NCI-H128 (cell line): Measurements from ENCODE around the gene GOT2.
"Not testable (repeated sequence)": the region's sequence is repeated elsewhere in the genome, so short reads cannot be mapped to it uniquely, and the experiment has no call there.

Source experiments
- DNase-seq: peaks from one replicate; lab custom pipeline; 2025; ENCODE audit not compliant: unreplicated experiment; lab: John Stamatoyannopoulos, UW

GOT2 gene

DNA sequence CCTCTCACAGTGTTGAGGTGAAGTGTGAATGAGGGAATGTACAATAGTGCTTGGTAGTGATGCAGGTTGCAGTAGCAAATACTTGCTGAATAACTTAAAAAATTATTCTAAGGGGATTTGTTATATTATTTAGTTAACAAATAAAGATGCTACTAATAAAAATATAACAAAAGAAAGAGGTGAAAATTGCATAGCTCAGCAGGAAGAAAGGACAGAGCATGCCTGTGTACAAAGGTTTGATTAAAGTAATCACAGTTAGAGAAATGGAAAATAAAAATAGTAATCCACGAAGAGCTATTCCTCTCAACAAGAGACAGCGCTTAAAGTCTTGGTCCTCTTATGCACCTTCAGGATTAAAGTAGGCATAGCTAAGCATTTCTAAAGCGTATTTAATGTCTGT, 11.0 kb downstream of the GOT2 start:
- DNase-seq, result no peak

DNA sequence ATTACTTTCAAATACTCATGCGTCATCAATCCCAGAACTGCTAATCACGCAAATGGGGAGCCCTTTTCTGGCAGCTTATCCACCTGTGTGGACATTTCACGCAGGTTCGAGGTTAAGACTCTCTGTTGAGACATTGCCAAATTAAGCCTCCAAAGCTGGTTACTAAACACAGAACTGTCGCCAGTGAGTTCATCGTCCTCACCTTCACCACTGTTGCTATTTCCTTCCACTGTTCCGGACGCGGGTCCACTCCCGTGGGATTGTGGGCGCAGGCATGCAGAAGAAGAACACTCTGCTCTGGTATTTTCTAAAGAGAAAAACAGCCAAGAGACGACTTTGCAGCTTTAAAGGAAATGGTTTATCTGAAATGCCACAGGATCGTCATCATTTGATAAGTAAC, 16.1 kb downstream of the GOT2 start:
- no peak for DNase-seq

DNA sequence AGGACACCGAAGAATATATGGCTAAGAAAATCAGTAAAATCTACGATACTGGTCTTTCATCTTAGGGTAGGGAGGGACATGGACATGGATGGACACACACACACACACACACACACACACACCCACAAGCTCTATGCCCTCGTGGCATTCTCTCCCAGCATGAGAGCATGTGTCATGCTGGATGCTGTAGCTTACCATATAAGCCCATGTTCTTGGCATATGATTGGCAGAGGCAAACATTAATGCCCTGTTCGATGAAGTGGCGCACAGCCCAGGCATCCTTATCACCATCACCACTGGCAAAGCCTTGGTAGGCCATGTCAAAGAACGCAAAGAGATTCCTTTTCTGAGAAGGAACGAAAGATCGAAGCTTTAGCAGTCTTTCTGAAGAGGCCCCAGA, 17.6 kb downstream of the GOT2 start:
- DNase-seq, result no peak

DNA sequence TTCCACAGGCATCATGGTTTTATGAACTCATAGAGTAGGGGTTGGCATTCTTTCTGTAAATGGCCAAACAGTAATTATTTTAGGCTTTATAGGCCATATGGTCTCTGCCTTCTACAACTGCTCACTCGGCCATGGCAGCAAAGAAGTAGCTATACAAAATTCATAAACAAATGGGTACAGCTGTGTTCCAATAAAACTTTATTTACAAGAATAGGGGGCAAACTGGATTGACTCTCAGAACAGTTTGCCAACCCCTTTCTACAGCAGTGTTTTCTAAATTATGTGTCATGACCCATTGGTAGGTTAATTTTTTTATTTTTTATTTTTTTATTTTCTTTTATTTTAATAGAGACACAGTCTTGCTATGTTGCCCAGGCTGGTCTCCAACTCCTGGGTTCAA, 20.4 kb downstream of the GOT2 start:
- DNase-seq, result no peak

DNA sequence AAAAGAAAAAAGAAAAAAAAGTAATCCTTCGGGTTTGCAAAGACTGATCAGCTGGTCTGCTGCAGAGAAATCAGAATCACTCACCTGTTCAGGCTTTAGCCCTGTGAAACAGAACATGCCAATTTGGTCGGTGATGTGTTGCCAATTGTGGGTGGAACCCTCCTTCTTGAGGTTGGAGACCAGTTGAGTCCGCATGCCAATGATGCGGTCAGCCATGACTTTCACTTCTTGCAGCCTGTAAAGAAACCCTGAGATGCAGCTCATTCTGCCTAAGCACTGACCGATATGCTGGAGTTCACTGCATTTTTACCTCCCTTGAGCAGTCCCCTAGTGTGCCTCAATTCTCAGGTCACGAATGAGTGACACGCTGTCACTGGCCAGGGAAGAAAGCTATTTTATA, 24.8 kb downstream of the GOT2 start:
- no peak for DNase-seq

DNA sequence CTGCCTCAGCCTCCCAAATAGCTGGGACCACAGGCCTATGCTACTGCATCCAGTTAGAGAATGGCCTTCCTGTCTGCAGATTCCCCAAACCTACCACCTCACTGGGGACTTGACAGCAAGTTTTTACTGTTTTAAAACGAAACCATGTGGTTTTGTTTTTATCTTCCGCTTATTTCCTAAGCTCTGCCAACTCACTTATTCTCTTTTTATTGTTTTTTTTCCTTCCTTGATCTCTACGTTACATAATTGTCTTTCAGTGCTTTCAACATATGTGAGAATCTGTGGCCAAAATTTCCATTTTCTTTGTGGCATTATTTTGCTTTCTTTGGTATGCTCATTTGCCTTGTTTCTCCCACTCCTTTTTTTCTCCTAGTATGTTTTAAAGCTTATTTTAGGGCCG, 35.0 kb downstream of the GOT2 start:
- DNase-seq, result no peak

DNA sequence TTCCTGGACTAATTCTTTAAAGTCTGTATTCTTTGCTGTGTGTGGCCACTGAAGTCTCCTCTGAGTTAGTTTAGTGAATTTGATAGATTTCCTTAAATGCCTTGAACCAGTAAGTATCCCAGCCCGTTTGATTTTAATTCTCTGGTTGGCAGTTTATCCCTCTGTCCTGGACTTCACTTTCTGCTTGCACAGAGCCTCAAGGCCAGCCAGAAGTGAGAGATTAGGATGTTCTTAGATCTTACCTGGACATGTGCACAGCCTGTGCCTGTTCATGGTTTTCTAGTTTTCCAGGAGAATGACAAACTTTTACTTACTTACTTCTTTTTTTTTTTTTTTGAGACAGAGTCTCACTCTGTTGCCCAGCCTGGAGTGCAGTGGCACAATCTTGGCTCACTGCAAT, 38.7 kb downstream of the GOT2 start:
- DNase-seq, result no peak

DNA sequence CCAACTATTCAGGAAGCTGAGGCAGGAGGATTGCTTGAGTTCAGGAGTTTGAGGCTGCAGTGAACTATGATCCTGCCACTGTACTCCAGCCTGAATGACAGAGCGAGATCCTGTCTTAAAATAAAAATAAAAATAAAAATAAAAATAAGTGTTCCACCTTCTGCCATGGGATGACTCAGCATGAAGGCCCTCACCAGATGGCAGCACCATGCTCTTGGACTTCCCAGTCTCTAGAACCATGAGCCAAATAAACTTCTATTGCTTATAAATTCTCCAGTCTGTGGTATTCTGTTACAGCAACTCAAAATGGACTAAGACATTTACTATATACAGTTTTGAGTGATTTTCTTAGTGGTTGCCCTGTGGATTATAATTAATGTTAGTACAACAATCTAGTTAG, 41.7 kb downstream of the GOT2 start:
- no peak for DNase-seq

DNA sequence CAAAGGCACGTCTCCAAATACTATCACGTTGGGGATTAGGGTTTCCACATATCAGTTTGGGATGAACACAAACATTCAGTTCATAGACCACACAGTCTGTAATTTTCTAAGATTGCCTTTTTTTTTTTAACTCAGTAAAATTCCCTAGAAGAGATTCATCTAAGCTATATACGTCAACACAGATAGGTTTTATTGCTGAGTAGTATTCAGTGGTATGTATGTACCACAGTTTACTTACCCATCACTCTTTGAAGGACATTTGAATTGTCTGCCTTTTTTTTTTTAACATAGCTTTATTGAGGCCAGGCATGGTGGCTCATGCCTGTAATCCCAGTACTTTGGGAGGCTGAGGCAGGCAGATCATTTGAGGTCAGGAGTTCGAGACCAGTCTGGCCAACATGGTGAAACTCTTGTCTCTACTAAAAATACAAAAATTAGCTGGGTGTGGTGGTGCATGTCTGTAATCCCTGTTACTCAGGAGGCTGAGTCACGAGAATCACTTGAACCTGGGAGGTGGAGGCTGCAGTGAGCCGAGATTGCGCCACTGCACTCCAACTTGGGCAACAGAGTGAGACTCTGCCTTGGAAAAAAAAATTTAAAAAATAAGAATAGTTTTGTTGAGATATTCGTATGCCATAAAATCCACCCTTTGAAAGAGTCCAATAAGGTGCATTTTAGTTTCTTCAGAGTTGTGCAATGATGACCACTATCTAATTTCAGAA, 47.0 kb downstream of the GOT2 start:
- not testable (repeated sequence) for DNase-seq

DNA sequence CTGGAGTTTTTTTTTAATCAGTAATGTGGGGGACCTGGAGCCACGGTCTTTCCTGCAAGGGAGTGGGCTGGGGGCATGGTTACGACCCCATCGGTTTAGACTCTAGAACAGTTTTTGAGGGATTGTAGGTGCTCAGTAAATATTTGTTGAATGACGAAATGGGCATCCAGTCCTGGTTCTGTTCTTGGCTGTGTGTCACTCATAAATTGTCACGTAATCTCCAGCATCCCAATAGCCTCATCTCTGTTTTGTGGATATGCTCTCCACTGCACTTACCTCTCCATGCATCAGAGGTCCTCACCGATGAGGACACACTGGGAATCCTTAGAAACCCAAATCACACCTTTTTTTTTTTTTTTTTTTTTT, 49.0 kb downstream of the GOT2 start:
- no peak for DNase-seq

DNA sequence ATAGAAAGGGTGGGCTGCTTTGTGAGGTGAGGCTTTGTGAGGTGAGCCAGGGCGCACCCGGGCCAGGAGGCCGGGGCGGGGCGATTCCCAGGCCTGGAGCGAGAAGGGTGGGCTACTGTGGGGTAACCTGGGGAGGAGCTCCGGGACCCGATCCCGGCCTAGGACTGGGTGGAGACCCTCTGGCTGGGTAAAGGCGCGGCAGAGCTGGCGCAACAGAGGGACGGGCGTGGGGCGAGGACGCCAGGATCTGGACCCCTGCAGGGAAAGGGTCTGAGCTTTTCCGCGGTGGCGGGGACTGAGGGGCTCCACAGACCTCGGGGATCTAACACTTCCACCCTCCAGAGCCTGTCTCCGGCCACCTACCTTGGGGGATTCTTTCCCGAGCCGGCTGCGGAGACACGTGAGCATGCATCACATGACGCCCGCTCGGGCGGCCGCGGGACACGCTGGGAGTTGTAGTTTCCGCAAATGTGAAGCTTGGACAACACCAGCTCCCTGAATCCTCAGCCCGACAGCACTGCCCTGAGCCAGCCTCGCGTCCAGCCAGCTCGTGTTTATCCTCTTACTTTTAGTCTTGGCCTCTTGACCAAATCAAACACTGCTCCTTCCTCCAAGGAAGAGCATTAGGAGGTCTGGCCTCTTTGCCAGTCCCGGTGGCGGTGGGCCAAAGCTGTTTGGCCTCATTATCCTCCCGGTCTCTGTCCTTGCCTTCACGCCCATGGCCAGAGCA, 49.6 kb downstream of the GOT2 start, which contains the start of gene SLC38A7:
SLC38A7 (minus strand) TSS at position 417 of the 730 bp plus-strand sequence. CDS start 4,644 bp downstream, outside the sequence.
- no peak for DNase-seq

DNA sequence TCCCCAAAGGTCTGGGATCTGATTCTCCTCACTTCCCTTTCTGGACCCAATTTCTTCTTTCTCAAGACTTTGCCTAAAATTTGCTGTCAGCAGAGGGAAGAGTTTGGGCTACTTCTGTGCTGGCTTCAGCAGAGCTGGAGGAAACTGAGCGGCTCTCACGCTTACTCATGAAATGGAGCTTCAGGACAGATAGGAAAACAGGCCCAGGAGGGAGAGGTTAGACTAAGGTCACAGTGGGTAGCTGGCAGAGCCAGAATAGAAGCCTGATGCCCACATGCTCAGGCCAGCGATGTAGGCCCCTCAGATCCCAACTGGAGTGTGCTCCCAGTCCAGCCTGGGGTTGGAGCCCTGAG, 50.1 kb downstream of the GOT2 start:
- no peak for DNase-seq

DNA sequence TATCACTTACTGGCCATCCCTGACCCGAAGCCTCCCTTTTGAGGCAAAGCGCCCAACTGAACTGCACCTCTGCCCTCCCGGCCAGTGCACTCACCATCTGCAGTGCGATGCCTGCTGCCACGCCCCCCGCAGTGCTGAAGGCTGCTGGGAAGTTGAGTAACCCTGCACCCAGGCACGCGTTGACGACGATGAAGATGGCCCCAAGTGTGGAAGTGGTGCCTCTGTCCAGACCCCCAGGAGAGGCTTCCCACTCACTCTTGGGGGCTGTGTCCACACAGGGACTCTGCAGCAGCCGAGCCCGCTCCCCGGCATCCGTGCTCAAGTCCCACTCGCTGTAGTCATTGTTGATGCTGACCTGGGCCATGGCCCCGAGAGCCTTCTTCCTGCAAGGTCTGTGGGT, 54.4 kb downstream of the GOT2 start:
- DNase-seq, result no peak

DNA sequence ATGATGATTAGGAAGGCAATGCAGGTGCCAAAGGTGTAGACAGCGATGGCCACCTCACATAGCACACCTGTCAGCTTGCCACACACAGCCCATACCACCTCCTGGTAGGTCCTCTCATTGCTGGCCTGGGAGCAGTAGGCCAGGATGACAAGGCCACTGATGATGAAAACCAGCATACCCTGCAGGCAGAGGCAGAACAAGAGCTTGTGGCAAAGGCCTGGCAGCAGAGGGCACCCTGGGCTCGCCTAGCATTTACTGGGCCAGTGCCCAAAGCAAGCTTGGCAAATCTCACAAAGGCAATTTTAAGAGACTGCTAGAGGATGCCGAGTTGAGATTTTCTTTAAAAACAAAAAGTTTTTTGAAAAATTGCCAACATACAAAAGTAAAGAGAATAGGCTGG, 55.4 kb downstream of the GOT2 start:
- DNase-seq, result no peak

DNA sequence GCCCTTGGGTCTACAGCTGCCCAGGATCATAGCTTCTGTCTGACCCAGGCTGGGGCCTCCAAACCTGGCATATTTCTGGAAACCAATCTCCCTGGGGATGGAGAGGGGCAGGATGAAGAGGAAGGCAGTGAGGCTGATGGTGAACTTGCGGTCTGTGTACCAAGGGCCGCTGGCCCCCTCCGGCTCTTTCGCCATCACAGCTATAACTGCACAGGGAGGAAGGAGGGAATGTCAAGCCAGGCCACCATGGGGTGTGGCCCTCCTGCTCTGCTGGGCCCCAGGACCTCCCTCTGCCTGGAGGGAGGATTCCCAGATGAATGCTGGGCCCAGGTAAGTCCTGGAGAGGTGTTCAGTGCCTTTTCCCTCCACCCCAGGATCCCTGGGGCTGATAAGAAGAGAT, 55.8 kb downstream of the GOT2 start:
- DNase-seq, result no peak

DNA sequence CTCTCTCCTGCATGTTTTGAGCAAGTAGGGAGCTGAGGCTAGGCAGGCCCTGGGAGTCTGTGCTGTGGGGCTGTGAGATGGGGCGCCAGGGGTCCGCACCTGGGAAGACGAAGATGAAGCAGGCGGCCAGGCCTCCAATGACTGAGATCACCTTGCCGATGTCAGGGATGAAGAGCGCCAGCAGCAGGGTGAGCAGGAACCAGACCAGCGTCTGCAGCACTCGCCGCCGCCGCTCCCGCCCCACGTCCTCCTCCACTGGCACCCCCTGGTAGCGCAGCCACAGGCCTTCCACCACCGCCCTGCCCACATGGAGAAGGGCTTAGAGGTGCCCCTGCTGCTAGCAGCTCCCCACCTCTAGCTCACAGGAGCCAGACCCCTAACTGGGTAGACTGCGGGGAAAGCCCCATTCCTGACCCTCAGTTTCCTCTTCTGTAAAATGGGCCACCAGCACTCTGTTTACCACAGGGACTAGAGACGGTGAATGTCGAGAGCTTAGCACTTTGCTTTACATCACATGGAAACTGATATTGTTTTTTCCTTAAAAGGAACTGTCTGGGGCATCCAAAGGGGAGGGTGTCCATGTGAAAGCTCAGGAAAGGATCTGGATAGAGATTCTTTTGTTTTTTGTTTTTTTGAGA, 63.1 kb downstream of the GOT2 start:
- DNase-seq, result no peak

DNA sequence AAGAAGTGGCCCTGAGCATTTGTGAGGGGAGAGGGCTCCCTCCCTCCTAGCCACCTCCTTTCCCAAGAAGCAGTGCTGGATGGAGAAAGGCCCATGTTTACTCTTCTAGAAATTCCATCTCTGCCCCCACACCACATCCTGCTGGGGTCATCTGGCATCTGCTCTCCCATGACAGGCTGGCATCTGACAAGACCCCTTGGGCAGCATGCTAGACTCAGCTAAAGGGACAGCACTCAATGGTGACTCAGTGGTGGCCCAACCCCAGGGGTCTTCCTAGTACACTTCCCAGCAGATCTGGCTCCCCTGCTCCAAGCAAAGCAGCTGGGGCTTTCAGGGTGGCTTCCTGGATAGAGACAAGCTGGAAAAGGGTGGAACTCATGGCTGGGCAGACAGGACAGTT, 63.9 kb downstream of the GOT2 start:
- no peak for DNase-seq

DNA sequence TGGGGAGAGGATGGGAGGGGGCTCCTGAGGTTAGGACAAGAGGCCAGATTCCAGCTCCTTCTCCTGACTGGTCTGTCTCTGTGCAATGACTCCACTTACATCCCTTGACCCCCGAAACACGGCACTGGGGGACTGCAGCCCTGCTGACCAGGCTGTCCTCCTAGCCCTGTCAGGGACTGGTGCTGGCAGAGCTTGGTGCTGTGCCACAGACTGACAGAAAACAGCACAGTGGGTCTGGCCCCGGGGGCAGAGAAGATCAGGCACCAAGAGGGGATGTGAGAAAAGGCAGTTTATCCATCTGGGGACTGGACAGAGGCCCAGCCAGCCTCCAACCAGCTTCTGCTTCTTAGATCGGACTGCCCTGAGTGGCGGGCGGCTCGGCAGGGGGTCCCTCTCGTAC, 68.9 kb downstream of the GOT2 start:
- DNase-seq, result no peak

DNA sequence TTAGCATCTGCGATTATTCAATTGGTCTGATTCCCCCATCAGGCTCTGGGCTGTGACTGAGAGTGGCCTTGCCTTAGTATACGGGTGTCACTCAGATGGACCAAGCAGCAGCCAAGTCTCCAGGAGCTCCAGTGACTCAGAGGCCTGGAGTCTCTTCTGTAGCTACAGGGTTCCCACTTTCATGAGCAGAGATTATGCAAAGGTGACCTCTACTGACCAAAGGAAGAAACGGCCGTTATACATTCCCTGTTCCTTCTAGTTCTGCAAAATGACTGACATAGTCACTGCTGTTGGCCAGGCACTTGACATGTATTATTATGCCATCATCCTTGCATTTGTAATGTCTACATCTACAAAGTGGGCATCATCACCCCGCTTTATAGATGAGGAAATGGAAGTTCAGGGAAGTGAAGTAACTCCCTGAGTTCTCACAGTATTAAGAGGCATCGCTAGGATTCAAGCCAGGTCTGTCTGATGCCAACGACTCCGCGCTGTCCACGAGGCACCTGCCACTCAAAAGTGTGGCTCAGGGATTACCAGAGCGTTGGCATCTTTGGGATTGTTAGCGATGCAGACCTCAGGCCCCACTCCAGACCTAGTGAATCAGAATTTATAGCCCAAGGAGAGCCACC, 72.8 kb downstream of the GOT2 start:
- DNase-seq, result peak; percentile 2

DNA sequence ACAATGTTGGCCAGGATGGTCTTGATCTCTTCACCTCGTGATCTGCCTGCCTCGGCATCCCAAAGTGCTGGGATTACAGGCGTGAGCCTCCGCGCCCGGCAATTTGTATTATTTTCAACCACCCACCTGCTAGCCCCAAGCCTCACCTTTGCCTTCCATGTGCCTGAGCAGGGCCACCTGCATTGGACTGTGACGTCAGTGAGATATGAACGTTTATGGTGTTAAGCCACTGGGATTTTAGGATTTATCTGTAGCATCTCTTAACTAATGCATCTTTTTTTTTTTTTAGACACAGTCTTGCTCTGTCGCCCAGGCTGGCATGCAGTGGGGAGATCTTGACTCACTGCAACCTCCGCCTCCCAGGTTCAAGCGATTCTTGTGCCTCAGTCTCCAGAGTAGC, 74.2 kb downstream of the GOT2 start:
- not testable (repeated sequence) for DNase-seq

DNA sequence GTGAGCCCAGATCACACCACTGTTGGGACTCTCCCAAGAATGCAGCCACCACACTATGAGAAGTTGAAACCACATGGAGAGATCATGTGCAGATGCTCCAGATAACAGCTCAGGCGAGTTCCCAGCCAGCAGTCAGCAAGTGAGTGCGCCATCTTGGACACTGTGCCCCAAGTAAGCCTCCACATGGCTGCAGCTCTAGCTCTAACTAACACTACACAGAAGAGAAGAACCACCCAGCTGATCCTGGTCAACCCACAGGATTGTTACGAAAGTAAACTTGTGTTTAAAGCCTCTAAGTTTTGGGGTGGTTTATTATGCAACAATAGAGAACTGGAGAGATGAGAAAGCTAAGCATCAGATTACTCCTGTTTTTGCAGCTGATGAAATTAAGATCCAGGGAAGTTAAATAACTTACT, 75.3 kb downstream of the GOT2 start:
- DNase-seq, result no peak
